Suprapubic skin (tissue), 4 donors: ENCODE results near the gene SPAG7.

Experiments
- EP300 ChIP-seq: sonication (generic); formaldehyde crosslinking; IDR thresholded peaks from one replicate; pipeline ENCODE4 v1.6.1; 2017; ENCODE audit warnings: antibody characterized with exemption
- POLR2A ChIP-seq, 2 donors: fragments of 450-650 bp; IDR thresholded peaks; one replicate each; pipeline ENCODE4 v1.6.1; 2017; ENCODE audit warnings: antibody characterized with exemption in 2 of 2, mild to moderate bottlenecking in 2 of 2, moderate library complexity in 2 of 2
- POLR2AphosphoS5 ChIP-seq, 3 donors: sonication (generic); formaldehyde crosslinking; IDR thresholded peaks; one replicate each; pipeline ENCODE4 v1.6.1; 2017; ENCODE audit warnings: antibody characterized with exemption in 3 of 3
- TF ChIP-seq, protein P1 (sequence below), 2 donors: fragments of 200-600 bp in 1 of 2; fragments of 450-650 bp in 1 of 2; sonication (generic) in 1 of 2; IDR thresholded peaks; one replicate each; pipeline ENCODE4 v1.5.1; 2016 to 2019; ENCODE audit warnings: antibody characterized with exemption in 2 of 2, mild to moderate bottlenecking in 1 of 2, moderate library complexity in 1 of 2

DNA sequence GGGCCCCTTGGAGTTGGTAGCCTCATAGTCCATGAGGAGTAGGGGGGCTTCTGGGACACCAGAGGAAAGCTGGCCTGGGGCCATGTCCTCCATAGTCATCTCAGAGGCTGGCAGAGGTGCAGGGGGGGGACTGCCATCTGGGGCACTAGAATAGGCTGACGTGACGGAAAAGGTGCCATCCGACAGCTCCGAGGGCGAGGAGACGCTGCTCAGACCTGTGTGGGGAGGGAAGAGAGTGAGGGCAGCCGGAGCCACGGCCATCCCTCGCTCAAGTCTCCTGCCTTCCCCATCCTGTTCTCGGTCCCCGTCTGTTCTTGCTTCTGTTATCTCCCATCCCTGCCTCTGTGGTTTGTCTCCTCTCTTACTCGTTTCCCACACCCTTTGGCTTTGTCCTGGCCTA lies 4.7 kb upstream of the SPAG7 start:
- TF ChIP-seq, protein P1, sequence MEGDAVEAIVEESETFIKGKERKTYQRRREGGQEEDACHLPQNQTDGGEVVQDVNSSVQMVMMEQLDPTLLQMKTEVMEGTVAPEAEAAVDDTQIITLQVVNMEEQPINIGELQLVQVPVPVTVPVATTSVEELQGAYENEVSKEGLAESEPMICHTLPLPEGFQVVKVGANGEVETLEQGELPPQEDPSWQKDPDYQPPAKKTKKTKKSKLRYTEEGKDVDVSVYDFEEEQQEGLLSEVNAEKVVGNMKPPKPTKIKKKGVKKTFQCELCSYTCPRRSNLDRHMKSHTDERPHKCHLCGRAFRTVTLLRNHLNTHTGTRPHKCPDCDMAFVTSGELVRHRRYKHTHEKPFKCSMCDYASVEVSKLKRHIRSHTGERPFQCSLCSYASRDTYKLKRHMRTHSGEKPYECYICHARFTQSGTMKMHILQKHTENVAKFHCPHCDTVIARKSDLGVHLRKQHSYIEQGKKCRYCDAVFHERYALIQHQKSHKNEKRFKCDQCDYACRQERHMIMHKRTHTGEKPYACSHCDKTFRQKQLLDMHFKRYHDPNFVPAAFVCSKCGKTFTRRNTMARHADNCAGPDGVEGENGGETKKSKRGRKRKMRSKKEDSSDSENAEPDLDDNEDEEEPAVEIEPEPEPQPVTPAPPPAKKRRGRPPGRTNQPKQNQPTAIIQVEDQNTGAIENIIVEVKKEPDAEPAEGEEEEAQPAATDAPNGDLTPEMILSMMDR (IDR thresholded peaks at IDR 0.05) = no peak
- TF ChIP-seq POLR2A (IDR thresholded peaks at IDR 0.05) = no peak
- TF ChIP-seq POLR2AphosphoS5 (IDR thresholded peaks at IDR 0.05) = no peak
- TF ChIP-seq EP300 = no peak
